NCI-H1048 (cell line): ENCODE measurements around the gene MAP3K14.
"Not testable (repeated sequence)": the region's sequence is repeated elsewhere in the genome, so short reads cannot be mapped to it uniquely, and the experiment has no call there.

Experiments used
- DNase-seq: peaks from one replicate; lab custom pipeline; 2025; lab: John Stamatoyannopoulos, UW

MAP3K14 gene

GRCh38 chr17:45316434-45317110 lies at the start of gene MAP3K14:
Gene MAP3K14 (minus strand): TSS chr17:45317020. CDS start chr17:45290745, 26,275 bp downstream.
- no peak for DNase-seq

DNA sequence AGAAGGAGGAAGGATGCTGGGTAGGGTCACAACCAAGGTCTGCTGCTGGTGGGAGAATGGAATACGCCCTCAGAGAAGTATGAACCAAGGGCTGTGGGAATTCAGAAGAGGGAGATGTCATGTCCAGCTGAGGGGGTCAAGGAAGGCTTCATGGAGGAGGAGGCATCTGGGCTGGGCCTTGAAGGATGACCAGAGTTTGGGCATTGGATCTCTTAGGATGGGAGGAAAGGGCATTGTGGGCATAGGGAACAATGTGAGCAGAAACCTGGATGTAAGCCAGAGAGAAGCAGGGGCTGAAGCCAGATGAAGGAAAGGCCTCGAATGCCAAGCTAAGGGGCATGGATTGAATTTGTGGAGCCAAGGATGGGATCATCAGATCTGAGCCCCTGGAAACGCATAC lies 49.2 kb upstream of the MAP3K14 start:
- no peak for DNase-seq

DNA sequence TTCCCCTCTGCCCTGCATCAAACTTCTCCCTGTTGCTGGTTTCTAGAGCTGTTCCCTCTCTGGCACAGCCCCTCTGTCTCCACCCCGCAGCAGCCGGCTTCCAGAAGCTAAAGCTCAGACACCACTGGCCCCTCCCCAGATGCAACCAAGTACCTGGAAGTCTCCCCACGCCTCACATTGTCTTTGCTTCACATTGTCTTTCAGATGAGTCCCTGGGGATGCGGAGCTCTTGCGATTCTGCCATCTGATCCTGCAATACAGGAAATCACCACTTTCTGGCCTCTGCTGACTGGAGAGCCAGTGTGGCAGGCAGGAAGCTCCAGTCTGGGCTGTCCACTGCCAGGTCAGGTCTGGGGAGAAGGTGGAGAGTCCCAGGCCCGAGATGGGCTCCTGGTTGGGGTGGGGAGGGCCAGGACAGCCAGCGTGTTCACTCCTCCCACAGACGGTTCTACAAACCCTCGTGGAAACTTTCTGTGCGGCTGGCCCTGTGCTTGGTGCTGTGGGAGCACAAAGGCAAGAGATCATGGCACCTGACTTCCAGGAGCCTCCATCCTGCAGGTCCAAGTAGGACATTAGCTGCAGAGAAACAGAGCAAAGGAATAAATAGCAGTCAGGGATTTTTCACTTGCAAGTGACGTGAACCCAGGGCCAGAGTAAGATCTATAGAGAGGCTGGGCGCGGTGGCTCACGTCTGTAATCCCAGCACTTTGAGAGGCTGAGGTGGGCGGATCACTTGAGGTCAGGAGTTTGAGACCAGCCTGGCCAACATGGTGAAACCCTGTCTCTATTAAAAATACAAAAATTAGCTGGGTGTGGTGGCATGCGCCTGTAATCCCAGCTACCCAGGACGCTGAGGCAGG lies 47.9 kb upstream of the MAP3K14 start:
- no peak for DNase-seq

GRCh38 chr17:45363498-45363897 lies 46.7 kb upstream of the MAP3K14 start:
- DNase-seq = no peak

DNA sequence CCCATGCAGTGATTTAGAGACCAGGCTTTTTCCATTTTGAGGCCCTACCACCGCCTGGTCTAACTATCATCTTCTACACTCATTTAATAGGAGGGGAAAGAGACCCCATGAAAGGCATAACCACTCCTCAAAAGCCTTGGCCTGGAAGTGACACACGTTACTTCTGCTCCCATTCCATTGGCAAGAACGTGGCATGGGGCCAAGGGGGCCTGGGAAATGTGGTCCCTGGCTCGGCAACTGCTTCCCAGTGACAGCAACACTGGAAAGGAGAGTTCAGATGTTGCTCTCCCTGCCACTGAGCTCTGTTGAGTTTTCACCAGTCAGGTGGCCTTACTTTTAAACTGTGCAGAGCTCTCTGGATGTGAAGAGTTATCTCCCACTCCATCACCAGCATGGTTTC lies 45.2 kb upstream of the MAP3K14 start:
- DNase-seq = no peak

DNA sequence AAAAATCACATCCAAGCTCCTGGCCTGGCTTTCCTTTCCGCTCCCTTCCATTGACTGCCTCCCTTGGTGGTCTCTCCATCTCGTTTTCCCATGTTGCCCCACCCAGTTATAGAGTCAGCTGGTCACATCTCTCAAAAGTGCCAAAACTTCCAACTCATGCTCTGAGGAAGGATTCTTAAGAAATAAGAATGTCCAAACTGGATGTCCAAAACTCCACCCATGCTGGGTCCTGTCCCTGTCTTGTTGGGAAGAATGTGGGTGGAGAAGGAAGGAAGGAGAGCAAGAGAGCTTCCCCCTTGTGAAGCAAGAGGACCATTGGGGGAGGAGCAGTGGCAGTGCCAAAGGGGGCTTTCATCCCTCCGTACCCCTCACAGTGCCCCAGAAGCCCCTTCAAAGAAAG lies 44.6 kb upstream of the MAP3K14 start:
- no peak for DNase-seq

DNA sequence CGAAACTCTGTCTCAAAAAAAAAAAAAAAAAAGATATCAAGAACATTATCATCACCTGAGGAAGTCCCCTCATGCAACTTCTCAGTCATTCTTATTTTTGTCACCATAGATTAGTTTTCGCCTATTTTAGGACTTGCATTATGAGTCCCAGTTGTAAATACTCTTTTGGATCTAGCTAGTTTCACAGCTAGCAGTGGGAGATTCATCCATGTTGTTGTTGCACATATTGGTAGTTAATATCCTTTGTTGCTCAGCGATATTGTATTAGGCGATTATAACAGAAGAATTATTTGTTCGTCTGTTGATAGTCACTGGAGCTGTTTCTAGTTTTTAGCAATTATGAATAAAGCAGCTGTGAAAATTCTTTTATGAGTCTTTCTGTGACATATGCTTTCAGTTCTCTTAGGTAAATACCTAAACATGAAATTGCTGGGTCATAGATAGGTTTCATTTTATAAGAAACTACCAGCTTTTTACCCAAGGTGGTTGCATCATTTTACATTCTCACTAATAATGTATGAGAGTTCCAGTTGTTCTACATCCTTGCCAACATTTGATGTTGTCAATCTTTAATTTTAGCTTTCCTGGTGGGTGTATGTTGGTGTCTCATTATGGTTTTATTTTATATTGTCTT lies 40.7 kb upstream of the MAP3K14 start:
- DNase-seq = no peak

GRCh38 chr17:45355087-45355486 lies 38.3 kb upstream of the MAP3K14 start:
- no peak for DNase-seq

DNA sequence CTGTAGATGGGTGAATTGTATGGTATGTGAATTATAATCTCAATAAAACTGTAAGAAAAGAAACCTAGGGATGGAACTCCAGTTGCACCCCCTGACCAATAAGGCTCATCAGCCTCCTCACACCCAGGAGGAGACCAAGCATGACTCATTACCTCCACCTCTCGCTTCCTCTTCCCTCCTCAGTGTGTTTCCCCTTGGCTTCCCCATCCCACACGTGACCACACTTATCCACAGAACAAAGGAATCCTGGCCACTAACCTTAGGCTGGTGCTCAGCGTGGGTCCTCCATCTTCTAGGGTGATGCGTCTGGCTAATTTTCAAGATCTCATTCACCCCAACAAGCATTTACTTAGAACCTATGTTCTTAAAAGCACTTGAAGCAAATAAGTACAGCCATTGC lies 36.2 kb upstream of the MAP3K14 start:
- DNase-seq = no peak

- DNase-seq = no peak
Measured at GRCh38 chr17:45351831-45352230, 35.0 kb upstream of the MAP3K14 start.

- DNase-seq = no peak
Measured at GRCh38 chr17:45347444-45347843, 30.6 kb upstream of the MAP3K14 start.

GRCh38 chr17:45346216-45347015 lies 29.6 kb upstream of the MAP3K14 start:
- no peak for DNase-seq

DNA sequence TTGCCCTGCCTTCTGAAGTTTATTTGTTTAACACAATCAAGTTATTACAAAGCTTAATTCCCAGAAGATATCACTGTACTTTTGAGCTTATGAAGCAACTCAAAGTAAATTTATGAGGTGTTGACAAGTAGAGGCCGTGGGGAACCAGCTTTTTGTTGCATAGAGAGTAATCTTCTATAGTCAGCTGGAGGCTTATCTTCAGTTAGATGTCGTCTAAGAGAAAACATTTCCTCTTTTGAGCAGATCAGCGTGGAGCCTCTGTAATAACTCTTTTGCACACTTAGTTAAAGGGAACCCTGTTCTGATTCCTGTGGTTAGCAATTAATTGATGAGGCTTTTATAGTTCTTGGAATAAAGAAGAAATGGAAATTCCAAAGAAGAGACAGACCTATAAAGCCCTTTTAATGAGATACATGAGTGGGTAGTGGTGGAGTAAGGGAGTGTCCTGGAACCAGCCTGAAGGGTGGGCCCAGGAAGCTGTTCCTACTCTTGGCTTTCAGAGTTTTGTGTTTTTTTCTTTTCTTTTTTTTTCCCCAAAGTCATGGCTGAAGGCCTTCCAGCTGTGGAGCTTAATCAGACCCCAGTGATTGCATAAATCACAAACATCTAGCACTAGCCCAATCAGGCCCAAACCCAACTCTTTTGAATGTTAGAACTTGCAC lies 28.9 kb upstream of the MAP3K14 start:
- no peak for DNase-seq

DNA sequence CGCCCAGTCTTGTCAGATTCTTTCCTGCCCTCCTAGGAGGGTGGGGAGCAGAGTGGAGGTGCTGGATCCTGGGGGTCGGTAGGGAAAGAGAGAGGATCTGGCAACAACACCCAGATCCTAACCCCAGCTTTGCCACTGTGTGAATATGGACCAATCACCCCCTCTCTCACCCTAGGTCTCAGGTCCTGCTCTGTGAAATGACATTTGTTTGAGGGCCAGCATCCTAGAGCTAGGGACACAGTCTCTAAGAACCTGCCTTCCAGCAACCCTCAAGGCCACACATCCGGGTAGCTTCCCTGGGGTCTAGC lies 28.4 kb upstream of the MAP3K14 start:
- no peak for DNase-seq

- DNase-seq = not testable (repeated sequence)
Measured at GRCh38 chr17:45343967-45344664, 27.3 kb upstream of the MAP3K14 start.

DNA sequence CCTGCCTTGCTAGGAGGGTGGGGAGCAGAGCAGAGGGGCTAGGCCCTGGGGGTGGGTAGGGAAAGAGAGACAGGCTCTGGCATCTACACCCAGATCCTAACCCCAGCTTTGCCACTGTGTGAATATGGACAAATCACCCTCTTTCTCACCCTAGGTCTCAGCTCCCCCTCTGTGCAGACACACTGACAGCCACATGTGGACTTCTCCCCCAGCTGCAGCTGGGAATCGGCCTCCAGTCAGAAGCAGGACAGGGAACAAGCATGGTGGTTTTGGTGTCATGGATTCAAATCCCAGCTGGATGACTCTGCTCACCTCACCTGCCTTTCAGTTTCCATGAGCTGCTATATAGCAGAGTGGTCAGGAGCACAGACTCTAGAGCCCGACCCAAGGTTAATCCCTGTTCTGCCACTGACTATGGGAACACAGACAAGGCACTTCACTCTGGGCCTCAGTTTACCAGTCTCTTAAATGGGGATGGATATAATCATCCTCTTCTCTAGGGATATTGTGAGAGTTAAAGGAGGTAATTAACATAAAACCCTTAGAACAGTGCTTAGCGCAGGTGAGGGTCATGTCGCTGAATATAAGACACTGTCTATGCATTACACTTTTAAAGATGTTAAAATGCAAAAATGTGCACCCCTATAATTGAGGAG lies 26.2 kb upstream of the MAP3K14 start:
- DNase-seq = no peak

GRCh38 chr17:45342306-45342705 lies 25.5 kb upstream of the MAP3K14 start:
- no peak for DNase-seq

DNA sequence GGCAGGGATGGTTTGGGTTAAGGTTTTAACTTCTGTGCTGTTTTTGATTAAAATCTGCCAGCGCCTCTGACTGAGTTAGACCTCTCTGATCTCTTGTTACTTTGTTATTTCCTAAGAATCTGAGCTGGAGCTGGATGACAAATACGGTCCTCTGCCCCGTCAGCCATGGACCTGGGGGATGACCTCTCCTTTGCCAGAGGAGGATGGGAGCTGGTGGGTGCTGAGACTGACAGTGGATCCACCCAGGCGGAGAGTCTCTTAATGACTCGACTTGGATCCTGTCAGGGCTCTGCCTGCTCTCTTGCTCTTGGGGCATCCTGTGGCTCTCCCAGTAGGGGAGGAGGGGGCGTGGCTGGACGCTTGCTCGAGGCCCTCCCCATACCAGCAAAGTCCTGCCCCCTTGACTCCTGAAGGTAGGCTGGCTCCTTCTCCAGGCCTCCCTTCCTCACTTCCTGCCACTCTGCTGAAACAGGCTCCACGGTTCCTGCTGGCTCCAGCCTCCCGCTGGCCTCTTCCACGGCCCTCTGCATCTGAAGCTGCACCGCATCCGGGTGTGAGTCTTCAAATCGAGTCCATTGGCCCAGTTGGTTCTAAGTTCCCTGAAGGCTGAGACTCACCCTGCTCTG lies 24.8 kb upstream of the MAP3K14 start:
- no peak for DNase-seq

- no peak for DNase-seq
Measured at GRCh38 chr17:45339646-45340605, 23.1 kb upstream of the MAP3K14 start.
